GM12874 (cell line): Measurements from ENCODE around the gene DNM2.

ENCODE experiments used
- CTCF ChIP-seq: IDR thresholded peaks from 2 replicates; pipeline ENCODE4 v1.5.1; 2011; ENCODE audit warnings: low read depth, mild to moderate bottlenecking, control low read depth, low read length, moderate library complexity; ENCODE audit not compliant: insufficient read depth

Gene DNM2

GRCh38 chr19:10719466-10719961, 1.6 kb downstream of the DNM2 start:
- no peak for TF ChIP-seq CTCF

- no peak for TF ChIP-seq CTCF
Observed at GRCh38 chr19:10720607-10721125, 2.8 kb downstream of the DNM2 start.

- no peak for TF ChIP-seq CTCF
Observed at GRCh38 chr19:10723591-10723990, 5.7 kb downstream of the DNM2 start.

- no peak for TF ChIP-seq CTCF
Observed at GRCh38 chr19:10724573-10725071, 6.7 kb downstream of the DNM2 start.

GRCh38 chr19:10725415-10725814, 7.5 kb downstream of the DNM2 start:
- no peak for TF ChIP-seq CTCF

GRCh38 chr19:10726268-10726667, 8.4 kb downstream of the DNM2 start:
- no peak for TF ChIP-seq CTCF

GRCh38 chr19:10727685-10728201, 9.9 kb downstream of the DNM2 start:
- no peak for TF ChIP-seq CTCF
